Gastroesophageal sphincter (tissue), 4 donors: Measurements from ENCODE around the gene DOK7. TPM values are rescaled to one million over a fixed set of nuclear protein-coding genes. Genes with fewer than 3 reads are reported as not detected.
A peak's percentile ranks its signal among the peaks of the same experiment; 100 is the strongest.
"Not testable (repeated sequence)": the region's sequence is repeated elsewhere in the genome, so short reads cannot be mapped to it uniquely, and the experiment has no call there.

ENCODE experiments used
- ATAC-seq: fragments of 150-250 bp; one replicate; pipeline ENCODE4 v1.9.1; 2016; ENCODE audit warnings: mild to moderate bottlenecking, moderate library complexity
- H3K27ac ChIP-seq, 4 donors: fragments of 200-600 bp; sonication (generic) in 3 of 4; 1 replicate in 3 of 4; 2 replicates in 1 of 4; pipeline ENCODE4 v1.5.1; 2016 to 2019
- H3K27me3 ChIP-seq: fragments of 200-600 bp; sonication (generic); one replicate; pipeline ENCODE4 v1.5.1; 2019
- H3K36me3 ChIP-seq, 2 donors: fragments of 200-600 bp; sonication (generic); one replicate each; pipeline ENCODE4 v1.5.1; 2019; ENCODE audit warnings: control low read depth in 1 of 2
- H3K4me1 ChIP-seq, 3 donors: fragments of 200-600 bp; sonication (generic); 1 replicate in 2 of 3; 2 replicates in 1 of 3; pipeline ENCODE4 v1.5.1; 2016 to 2019; ENCODE audit warnings: control low read depth in 2 of 3
- H3K4me3 ChIP-seq, 2 donors: fragments of 200-600 bp; sonication (generic); one replicate each; pipeline ENCODE4 v1.5.1; 2019; ENCODE audit warnings: mild to moderate bottlenecking in 1 of 2, moderate library complexity in 1 of 2
- H3K9me3 ChIP-seq, 3 donors: fragments of 200-600 bp; sonication (generic); one replicate each; pipeline ENCODE4 v1.5.1; 2017 to 2019; ENCODE audit warnings: control low read depth in 2 of 3
- CTCF ChIP-seq, 4 experiments: fragments of 200-600 bp in 2 of 4; fragments of 450-650 bp in 2 of 4; sonication (generic) in 1 of 4; IDR thresholded peaks; one replicate each; pipeline ENCODE4 v1.5.1; 2017 to 2019; ENCODE audit warnings: antibody characterized with exemption in 4 of 4, mild to moderate bottlenecking in 2 of 4, moderate library complexity in 2 of 4
- EP300 ChIP-seq: sonication (generic); formaldehyde crosslinking; IDR thresholded peaks from one replicate; pipeline ENCODE4 v1.6.1; 2017; ENCODE audit warnings: antibody characterized with exemption, mild to moderate bottlenecking
- POLR2A ChIP-seq, 2 donors: fragments of 450-650 bp; IDR thresholded peaks; one replicate each; pipeline ENCODE4 v1.6.1; 2017; ENCODE audit warnings: antibody characterized with exemption in 2 of 2, mild to moderate bottlenecking in 2 of 2, moderate library complexity in 1 of 2
- POLR2AphosphoS5 ChIP-seq: sonication (generic); formaldehyde crosslinking; IDR thresholded peaks from one replicate; pipeline ENCODE4 v1.6.1; 2017; ENCODE audit warnings: antibody characterized with exemption
- WGBS, 2 donors: methylation state at CpG; one replicate each; pipeline ENCODE4 v1.1.5; 2018; ENCODE audit warnings: low coverage in 1 of 2; 5-methylcytosine and 5-hydroxymethylcytosine counted together
- total RNA-seq, 4 donors: library from RNA; depleted of rRNA; stranded (reverse); fragments of >200 nt; gene quantifications; one replicate each; pipeline ENCODE4 v1.1.0, GENCODE V29; 2016

Gene DOK7
- total RNA-seq, 4 donors from 2014 or later = 0.32 to 5.3 (median 2.8) TPM

GRCh38 chr4:3508542-3508941 lies 45.4 kb downstream of the DOK7 start:
- TF ChIP-seq EP300 (no peak), POLR2A (IDR thresholded peaks at IDR 0.05) (no peak), POLR2AphosphoS5 (no peak), CTCF (IDR thresholded peaks at IDR 0.05) (no peak)

GRCh38 chr4:3510481-3510880 lies 47.4 kb downstream of the DOK7 start:
- TF ChIP-seq CTCF (IDR thresholded peaks at IDR 0.05) (no peak), EP300 (no peak), POLR2A (IDR thresholded peaks at IDR 0.05) (no peak), POLR2AphosphoS5 (no peak)
- 80 to 97% methylated on average over 2 to 14 of the region's 16 CpGs for WGBS, 2 donors
- peak; percentile 25 for ATAC-seq
- Histone ChIP-seq H3K4me3 (no peak overlapping the region), H3K36me3 (peaks cover 0 to 98% of the 10 kb centered on the region in 2 donors), H3K4me1 (no peaks in the 10 kb centered on the region), H3K27me3 (no peaks in the 10 kb centered on the region), H3K9me3 (no peaks in the 10 kb centered on the region), H3K27ac (no peak overlapping the region)

More at GRCh38 chr4:3508542-3508941, 45.4 kb downstream of the DOK7 start:
- Histone ChIP-seq H3K4me1 (no peaks in the 10 kb centered on the region), H3K27ac (no peak overlapping the region), H3K4me3 (no peak overlapping the region), H3K9me3 (no peaks in the 10 kb centered on the region), H3K27me3 (no peaks in the 10 kb centered on the region), H3K36me3 (peaks cover 0 to 97% of the 10 kb centered on the region in 2 donors)
- no peak for ATAC-seq
- WGBS, 2 donors = 83 to 88% methylated on average over 4 of the region's 10 CpGs

- TF ChIP-seq POLR2AphosphoS5 (no peak), CTCF (IDR thresholded peaks at IDR 0.05) (no peak), POLR2A (IDR thresholded peaks at IDR 0.05) (no peak), EP300 (no peak)
- ATAC-seq = no peak
- no peaks in the 10 kb centered on the region for H3K4me1 ChIP-seq
- WGBS, 2 donors = 93 to 100% methylated on average over 3 of the region's 6 CpGs
- no peaks in the 10 kb centered on the region for H3K27me3 ChIP-seq
- peaks cover 0 to 98% of the 10 kb centered on the region in 2 donors for H3K36me3 ChIP-seq
- no peak overlapping the region for H3K27ac ChIP-seq
- no peak overlapping the region for H3K4me3 ChIP-seq
- H3K9me3 ChIP-seq = no peaks in the 10 kb centered on the region
Measured at GRCh38 chr4:3511187-3511586, 48.1 kb downstream of the DOK7 start.

- not testable (repeated sequence) for H3K4me1 ChIP-seq, H3K27me3 ChIP-seq, H3K27ac ChIP-seq, ATAC-seq, H3K4me3 ChIP-seq, H3K9me3 ChIP-seq
- no CpG with 5 or more reads among the region's 27 CpGs for WGBS, 2 donors
- peaks cover 0 to 98% of the 10 kb centered on the region in 2 donors for H3K36me3 ChIP-seq
Measured at GRCh38 chr4:3511601-3512000, 48.5 kb downstream of the DOK7 start.

GRCh38 chr4:3512279-3512678 lies 49.2 kb downstream of the DOK7 start:
- Histone ChIP-seq H3K27me3 (no peaks in the 10 kb centered on the region), H3K36me3 (peaks cover 0 to 98% of the 10 kb centered on the region in 2 donors), H3K27ac (no peak overlapping the region), H3K4me1 (no peaks in the 10 kb centered on the region), H3K9me3 (no peaks in the 10 kb centered on the region), H3K4me3 (no peak overlapping the region)
- ATAC-seq = no peak
- 70 to 86% methylated on average over 2 to 11 of the region's 13 CpGs for WGBS, 2 donors
- TF ChIP-seq EP300 (no peak), CTCF (IDR thresholded peaks at IDR 0.05) (no peak), POLR2AphosphoS5 (no peak), POLR2A (IDR thresholded peaks at IDR 0.05) (no peak)
